H1 (cell line): ENCODE data around the gene AGTR2. TPM values are rescaled to one million over a fixed set of nuclear protein-coding genes. Genes with fewer than 3 reads are reported as not detected.

Experiments used
- CTCF ChIA-PET: fragments of 300-600 bp; sonication (Branson Sonifier 250); formaldehyde crosslinking; loops from one replicate; lab custom pipeline; 2021; ENCODE audit not compliant: partially characterized antibody; lab: Charles Lee
- POLR2A ChIA-PET: fragments of 300-600 bp; sonication (Branson Sonifier 250); formaldehyde crosslinking; loops from one replicate; lab custom pipeline; 2021; ENCODE audit warnings: inconsistent platforms; ENCODE audit not compliant: partially characterized antibody; lab: Charles Lee
- DNase-seq, 2 experiments: peaks; one replicate each; pipeline versions ENCODE4 v3.0.0 to v3.0.0-alpha.2; 2010 to 2022; ENCODE audit warnings: low spot score in 2 of 2, low read depth in 1 of 2, mixed read lengths in 1 of 2
- FAIRE-seq: peaks from 2 replicates; lab custom pipeline; 2011; peaks lifted over from hg19 to GRCh38; lab: Jason Lieb, UNC
- H2AFZ ChIP-seq: 2 replicates; pipeline ENCODE4 v1.8.1; 2012; ENCODE audit warnings: low read length, inconsistent platforms
- H2AK5ac ChIP-seq: 2 replicates; pipeline ENCODE4 v1.6.1; 2013; ENCODE audit warnings: low read depth, low read length
- H2BK120ac ChIP-seq: replicated peaks from 2 replicates; pipeline ENCODE3; 2013; ENCODE audit warnings: low read depth, low read length, inconsistent platforms
- H2BK12ac ChIP-seq: 2 replicates; pipeline ENCODE4 v1.6.1; 2013; ENCODE audit warnings: low read depth, low read length
- H2BK15ac ChIP-seq: 2 replicates; pipeline ENCODE4 v1.6.1; 2013; ENCODE audit warnings: low read length
- H2BK20ac ChIP-seq: 2 replicates; pipeline ENCODE4 v1.6.1; 2013; ENCODE audit warnings: low read length
- H2BK5ac ChIP-seq: 2 replicates; pipeline ENCODE4 v1.6.1; 2013; ENCODE audit warnings: low read depth, low read length
- H3K14ac ChIP-seq: 2 replicates; pipeline ENCODE4 v1.6.1; 2013; ENCODE audit warnings: inconsistent platforms; ENCODE audit not compliant: insufficient read length
- H3K18ac ChIP-seq: 2 replicates; pipeline ENCODE4 v1.6.1; 2013; ENCODE audit warnings: low read length; ENCODE audit errors: extremely low read depth
- H3K23ac ChIP-seq: 2 replicates; pipeline ENCODE4 v1.6.1; 2013; ENCODE audit warnings: inconsistent platforms; ENCODE audit not compliant: insufficient read length
- H3K23me2 ChIP-seq: 2 replicates; pipeline ENCODE4 v1.6.1; 2013; ENCODE audit warnings: low read depth, low read length
- H3K27ac ChIP-seq: 2 replicates; pipeline ENCODE4 v1.6.1; 2011; ENCODE audit warnings: low read depth, low read length, inconsistent platforms
- H3K27me3 ChIP-seq, 4 experiments: replicated peaks in 1 of 4; 1 replicate in 1 of 4; 2 replicates in 3 of 4; pipeline versions ENCODE4 v1.6.1 to v1.8.1; 2011 to 2013; ENCODE audit warnings: low read length in 3 of 4, mild to moderate bottlenecking in 3 of 4, inconsistent platforms in 2 of 4, mixed read lengths in 2 of 4, moderate library complexity in 1 of 4; ENCODE audit not compliant: control insufficient read depth in 3 of 4, insufficient read depth in 3 of 4; ENCODE audit errors: extremely low read depth in 1 of 4
- H3K36me3 ChIP-seq, 4 experiments: 2 replicates each; pipeline versions ENCODE4 v1.6.1 to v1.8.1; 2011 to 2013; ENCODE audit warnings: mild to moderate bottlenecking in 4 of 4, low read length in 3 of 4, moderate library complexity in 2 of 4, control low read depth in 1 of 4, inconsistent platforms in 1 of 4; ENCODE audit not compliant: insufficient read depth in 4 of 4, control insufficient read depth in 2 of 4
- H3K4ac ChIP-seq: replicated peaks from 2 replicates; pipeline ENCODE3; 2013; ENCODE audit warnings: low read length, low read depth, mixed read lengths, inconsistent platforms; ENCODE audit not compliant: insufficient read length
- H3K4me1 ChIP-seq, 4 experiments: replicated peaks in 1 of 4; 1 replicate in 1 of 4; 2 replicates in 3 of 4; pipeline versions ENCODE4 v1.6.1 to v1.8.1; 2011 to 2013; ENCODE audit warnings: low read length in 3 of 4, inconsistent platforms in 2 of 4, mixed read lengths in 1 of 4; ENCODE audit not compliant: insufficient read depth in 4 of 4, control insufficient read depth in 3 of 4
- H3K4me2 ChIP-seq, 2 experiments: 2 replicates each; pipeline versions ENCODE4 v1.6.1 to v1.8.1; 2011 to 2013; ENCODE audit warnings: low read depth in 2 of 2, low read length in 2 of 2, control low read depth in 1 of 2, inconsistent platforms in 1 of 2, mild to moderate bottlenecking in 1 of 2; ENCODE audit not compliant: insufficient read depth in 1 of 2
- H3K4me3 ChIP-seq, 4 experiments: fragments of 200-600, 300-600 bp in 1 of 4; sonication (generic), shearing (Covaris generic), sonication (Bioruptor Twin) in 1 of 4; 2 replicates each; pipeline versions ENCODE4 v1.5.1 to v1.8.1; 2011 to 2016; ENCODE audit warnings: low read length in 4 of 4, low read depth in 3 of 4, control low read depth in 2 of 4, inconsistent platforms in 2 of 4, mild to moderate bottlenecking in 2 of 4, mixed read lengths in 1 of 4, moderate library complexity in 1 of 4; ENCODE audit not compliant: insufficient read depth in 2 of 4; ENCODE audit errors: extremely low read depth in 1 of 4
- H3K56ac ChIP-seq: replicated peaks from 2 replicates; pipeline ENCODE3; 2013; ENCODE audit warnings: low read depth, mild to moderate bottlenecking, mixed read lengths, low read length, inconsistent platforms; ENCODE audit not compliant: insufficient read length
- H3K79me1 ChIP-seq: 2 replicates; pipeline ENCODE4 v1.6.1; 2013; ENCODE audit warnings: low read depth, low read length, control low read depth
- H3K79me2 ChIP-seq, 2 experiments: 2 replicates each; pipeline versions ENCODE4 v1.6.1 to v1.8.1; 2012 to 2013; ENCODE audit warnings: low read length in 2 of 2, mild to moderate bottlenecking in 2 of 2, inconsistent platforms in 1 of 2; ENCODE audit not compliant: insufficient read depth in 2 of 2, control insufficient read depth in 1 of 2
- H3K9ac ChIP-seq, 4 experiments: replicated peaks in 1 of 4; 1 replicate in 1 of 4; 2 replicates in 3 of 4; pipeline versions ENCODE4 v1.6.1 to v1.8.1; 2011 to 2013; ENCODE audit warnings: low read depth in 3 of 4, low read length in 3 of 4, control low read depth in 2 of 4, mild to moderate bottlenecking in 2 of 4, moderate library complexity in 2 of 4, inconsistent platforms in 1 of 4; ENCODE audit errors: extremely low read depth in 1 of 4
- H3K9me3 ChIP-seq, 2 experiments: 2 replicates each; pipeline versions ENCODE4 v1.6.1 to v1.8.1; 2012 to 2013; ENCODE audit warnings: mild to moderate bottlenecking in 2 of 2, moderate library complexity in 2 of 2, control low read depth in 1 of 2, inconsistent platforms in 1 of 2, low read depth in 1 of 2, low read length in 1 of 2, mixed read lengths in 1 of 2; ENCODE audit not compliant: insufficient read depth in 2 of 2
- H4K20me1 ChIP-seq, 2 experiments: replicated peaks in 1 of 2; 2 replicates each; pipeline versions ENCODE3 to v1.8.1; 2011 to 2013; ENCODE audit warnings: inconsistent platforms in 2 of 2, low read length in 2 of 2, mild to moderate bottlenecking in 1 of 2; ENCODE audit not compliant: insufficient read depth in 2 of 2, control insufficient read depth in 1 of 2
- H4K5ac ChIP-seq: 2 replicates; pipeline ENCODE4 v1.6.1; 2013; ENCODE audit warnings: low read length, low read depth, mixed read lengths, inconsistent platforms; ENCODE audit not compliant: insufficient read length
- H4K8ac ChIP-seq: 2 replicates; pipeline ENCODE4 v1.8.0; 2013; ENCODE audit warnings: mild to moderate bottlenecking, moderate library complexity, low read length, inconsistent platforms; ENCODE audit not compliant: insufficient read depth; ENCODE audit errors: extremely low read depth
- H4K91ac ChIP-seq: replicated peaks from 2 replicates; pipeline ENCODE3; 2013; ENCODE audit warnings: low read length, mixed read lengths, inconsistent platforms; ENCODE audit not compliant: insufficient read length
- ASH2L ChIP-seq: fragments of 200-600, 300-600 bp; sonication (generic); IDR thresholded peaks from one replicate; pipeline ENCODE4 v1.7.1; 2017; ENCODE audit warnings: low read length
- ATF3 ChIP-seq: IDR thresholded peaks from 2 replicates; pipeline ENCODE4 v1.6.1; 2011; ENCODE audit warnings: low read depth, mild to moderate bottlenecking, low read length; ENCODE audit not compliant: insufficient read depth
- CBX5 ChIP-seq: fragments of 300-800, 300-1000 bp; sonication (generic); IDR thresholded peaks from 2 replicates; pipeline ENCODE4 v1.7.1; 2016; ENCODE audit warnings: antibody characterized with exemption, low read length, low read depth
- CREB1 ChIP-seq: IDR thresholded peaks from 2 replicates; pipeline ENCODE4 v1.6.1; 2012; ENCODE audit warnings: inconsistent platforms
- CTBP2 ChIP-seq: IDR thresholded peaks from 2 replicates; pipeline ENCODE4 v1.7.0; 2011; ENCODE audit warnings: borderline replicate concordance, mild to moderate bottlenecking, moderate library complexity, mixed read lengths, low read length; ENCODE audit not compliant: insufficient read depth, insufficient read length
- FOSL1 ChIP-seq: IDR thresholded peaks from 2 replicates; pipeline ENCODE4 v1.6.1; 2011; ENCODE audit warnings: mild to moderate bottlenecking, low read depth, low read length, moderate library complexity; ENCODE audit not compliant: insufficient read depth
- GTF2F1 ChIP-seq: IDR thresholded peaks from 2 replicates; pipeline ENCODE4 v1.6.1; 2012; ENCODE audit warnings: low read depth, low read length, improper control_type of control experiment, borderline replicate concordance
- KDM4A ChIP-seq: IDR thresholded peaks from one replicate; pipeline ENCODE4 v1.7.1; 2012; ENCODE audit warnings: low read depth, mild to moderate bottlenecking, moderate library complexity, low read length, inconsistent platforms; ENCODE audit not compliant: severe bottlenecking
- MAFK ChIP-seq: IDR thresholded peaks from 2 replicates; pipeline ENCODE4 v1.6.1; 2012; ENCODE audit warnings: low read depth, mild to moderate bottlenecking, improper control_type of control experiment, low read length
- POLR2A ChIP-seq, 2 experiments: IDR thresholded peaks; 1 replicate in 1 of 2; 2 replicates in 1 of 2; pipeline ENCODE4 v1.6.1; 2011; ENCODE audit warnings: low read depth in 2 of 2, low read length in 2 of 2, mild to moderate bottlenecking in 2 of 2; ENCODE audit errors: control extremely low read depth in 1 of 2
- WGBS, 2 experiments: shearing (Covaris generic) in 1 of 2; methylation state at CpG; one replicate each; pipeline versions ENCODE4 v1.1.6 to v1.1.7; 2013 to 2015; ENCODE audit warnings: low lambda C conversion rate in 2 of 2, mixed read lengths in 2 of 2, inconsistent platforms in 1 of 2, low coverage in 1 of 2, missing lambda C conversion rate in 1 of 2; ENCODE audit not compliant: insufficient replicate concordance in 2 of 2, insufficient coverage in 1 of 2, insufficient read length in 1 of 2; ENCODE audit errors: extremely low coverage in 1 of 2, missing lambda C conversion rate in 1 of 2; 5-methylcytosine and 5-hydroxymethylcytosine counted together
- polyA plus RNA-seq, 7 experiments: library from polyadenylated mRNA; depleted of rRNA in 3 of 7; stranded (reverse) in 5 of 7; unstranded in 2 of 7; fragments of >200 nt in 5 of 7; fragments of 200-250 nt in 2 of 7; gene quantifications; 1 replicate in 5 of 7; 2 replicates in 1 of 7; 4 replicates in 1 of 7; pipeline versions ENCODE4 v1.2.1 to v1.2.3, GENCODE V29; 2011 to 2013; ENCODE audit warnings: missing spikeins in 2 of 7, mixed read lengths in 2 of 7
- total RNA-seq: library from RNA; stranded (reverse); fragmentation: NEBNext Ultra II Directional; extraction: Animal tissue kit (Norgen Biotek cat#: 25700); gene quantifications from 2 replicates; pipeline ENCODE4 v1.2.1, GENCODE V29; 2021
- TF ChIP-seq, protein P1 (sequence below): IDR thresholded peaks from 2 replicates; pipeline ENCODE4 v1.6.1; 2012; ENCODE audit warnings: inconsistent platforms

Gene AGTR2
- total and polyA plus RNA-seq, 2 of the 8 experiments (the other 6 are each of a cell fraction or from before 2014, with no cell fraction given) = not detected

DNA sequence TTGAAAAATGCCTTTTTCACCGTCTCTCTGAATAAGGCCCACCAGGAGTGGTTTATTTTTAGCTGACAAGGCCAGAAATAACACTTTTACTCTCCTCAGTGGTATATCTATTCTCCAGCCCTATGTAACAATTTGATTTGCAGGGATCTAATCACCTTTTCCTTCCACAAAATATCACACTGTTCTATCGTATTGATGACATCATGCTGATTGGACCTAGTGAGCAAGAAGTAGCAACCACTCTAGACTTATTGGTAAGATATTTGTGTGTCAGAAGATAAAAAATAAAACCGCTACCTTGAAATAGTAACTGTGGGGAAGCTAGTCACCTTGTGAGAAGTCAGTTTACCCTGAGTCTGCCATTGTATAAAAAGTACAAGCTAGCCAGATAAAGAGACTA lies 27.7 kb downstream of the AGTR2 start:
- Histone ChIP-seq H2BK120ac (no peak overlapping the region), H3K4ac (no peak overlapping the region), H2AFZ (no peak overlapping the region), H3K14ac (no peak overlapping the region), H2BK15ac (no peak overlapping the region), H2AK5ac (no peak overlapping the region), H3K36me3 (no peaks in the 10 kb centered on the region), H3K9me3 (no peaks in the 10 kb centered on the region), H3K9ac (no peak overlapping the region), H4K5ac (no peak overlapping the region), H2BK5ac (no peak overlapping the region), H3K79me2 (no peaks in the 10 kb centered on the region), H3K79me1 (no peaks in the 10 kb centered on the region), H2BK20ac (no peak overlapping the region), H3K56ac (no peak overlapping the region), H3K23ac (no peak overlapping the region), H4K20me1 (no peaks in the 10 kb centered on the region), H4K8ac (no peak overlapping the region), H3K23me2 (no peaks in the 10 kb centered on the region), H3K4me3 (no peak overlapping the region), H3K4me1 (no peaks in the 10 kb centered on the region), H3K27me3 (no peaks in the 10 kb centered on the region), H3K27ac (no peak overlapping the region), H2BK12ac (no peak overlapping the region), H3K18ac (no peak overlapping the region), H4K91ac (no peak overlapping the region)
- WGBS, 2 experiments = 83% methylated on average over 3 of the region's 3 CpGs; no CpG with 5 or more reads in 1 of the 2 experiments
- ChIA-PET CTCF (interaction anchor here (0.8 to 2.2 kb wide), 5 partner anchors 9 to 210 kb away, joined by 3 to 10 read pairs (median 3); no protein-coding TSS in a partner anchor), POLR2A (no interaction called here)
- FAIRE-seq (no peak), DNase-seq (no peak)
- TF ChIP-seq MAFK (no peak), POLR2A (IDR thresholded peaks at IDR 0.05; ENCODE audit: control extremely low read depth in 1 of 2, low read depth in 2 of 2, low read length in 2 of 2) (no peak), KDM4A (no peak), CTBP2 (no peak), ASH2L (no peak), CBX5 (no peak), GTF2F1 (no peak), ATF3 (no peak), FOSL1 (no peak), CREB1 (no peak)
- TF ChIP-seq, protein P1, sequence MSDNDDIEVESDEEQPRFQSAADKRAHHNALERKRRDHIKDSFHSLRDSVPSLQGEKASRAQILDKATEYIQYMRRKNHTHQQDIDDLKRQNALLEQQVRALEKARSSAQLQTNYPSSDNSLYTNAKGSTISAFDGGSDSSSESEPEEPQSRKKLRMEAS = no peak
- TF ChIP-seq, all 59 proteins: peak for 0
- H3K4me2 ChIP-seq = no peak overlapping the region
